ENCODE measurements around the gene TTC39B. TPM values are rescaled to one million over a fixed set of nuclear protein-coding genes. Genes with fewer than 3 reads are reported as not detected.

Gene TTC39B
- total and polyA plus RNA-seq, 4 donors, result 1.8 to 11.7 (median 2.8) TPM

DNA sequence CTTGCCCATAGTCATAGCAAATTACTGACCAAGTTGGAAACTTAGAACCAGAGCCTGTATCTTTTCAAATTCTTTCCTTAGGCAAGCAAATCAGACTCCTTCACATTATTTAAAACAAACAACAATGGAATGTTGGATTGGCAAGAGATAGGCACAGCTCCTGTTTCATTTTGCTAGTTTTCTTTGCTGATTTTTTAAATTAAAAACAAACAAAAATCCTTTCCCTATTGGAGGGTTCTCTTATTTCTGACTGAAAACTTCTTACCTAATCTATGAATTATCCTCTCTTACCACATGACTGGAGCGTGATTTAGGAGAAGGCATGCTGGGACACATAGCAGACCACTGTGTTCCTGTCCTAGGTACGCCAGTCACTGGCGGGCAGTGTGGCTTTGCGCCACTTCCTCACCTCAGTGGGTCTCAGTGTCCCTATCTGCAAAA lies 63.0 kb downstream of the TTC39B start:
- H3K4me1 ChIP-seq (ENCODE audit: control insufficient read depth in 4 of 4, insufficient read depth in 4 of 4, low read length in 3 of 4), result no peaks in the 10 kb centered on the region
- no peak overlapping the region for H3K27ac ChIP-seq (ENCODE audit: low read depth in 1 of 2, low read length in 2 of 2)
- TF ChIP-seq TAF1 (conservative IDR thresholded peaks at IDR 0.05) (no peak), CTCF (IDR thresholded peaks at IDR 0.05; ENCODE audit: low read depth, low read length, missing input control) (no peak), FOXA1 (IDR thresholded peaks at IDR 0.05) (no peak), RAD21 (IDR thresholded peaks at IDR 0.05) (no peak), HNF4A (conservative IDR thresholded peaks at IDR 0.05) (no peak), JUND (IDR thresholded peaks at IDR 0.05) (no peak), SP1 (IDR thresholded peaks at IDR 0.05) (no peak), FOXA2 (IDR thresholded peaks at IDR 0.05) (no peak), NR2F2 (IDR thresholded peaks at IDR 0.05) (no peak)
- TF ChIP-seq, protein P1, sequence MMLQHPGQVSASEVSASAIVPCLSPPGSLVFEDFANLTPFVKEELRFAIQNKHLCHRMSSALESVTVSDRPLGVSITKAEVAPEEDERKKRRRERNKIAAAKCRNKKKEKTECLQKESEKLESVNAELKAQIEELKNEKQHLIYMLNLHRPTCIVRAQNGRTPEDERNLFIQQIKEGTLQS (IDR thresholded peaks at IDR 0.05), result no peak
- H3K36me3 ChIP-seq (ENCODE audit: control insufficient read depth in 4 of 4, insufficient read depth in 3 of 4, low read depth in 1 of 4, low read length in 3 of 4), result no peaks in the 10 kb centered on the region
- no peaks in the 10 kb centered on the region for H3K9me3 ChIP-seq (ENCODE audit: control insufficient read depth in 4 of 4, low read length in 3 of 4)
- H3K4me3 ChIP-seq (ENCODE audit: low read depth in 1 of 3, low read length in 3 of 3), result no peak overlapping the region
- WGBS, result 95% methylated on average over 4 of the region's 4 CpGs
- H3K9ac ChIP-seq (ENCODE audit: low read depth in 1 of 2, low read length in 2 of 2), result no peak overlapping the region
- H3K27me3 ChIP-seq (ENCODE audit: control insufficient read depth in 4 of 4, insufficient read depth in 4 of 4, low read length in 3 of 4), result no peaks in the 10 kb centered on the region
- DNase-seq (ENCODE audit: low spot score), result no peak

- Histone ChIP-seq H3K9ac (ENCODE audit: low read depth in 1 of 2, low read length in 2 of 2) (no peak overlapping the region), H3K27ac (ENCODE audit: low read depth in 1 of 2, low read length in 2 of 2) (no peak overlapping the region), H3K27me3 (ENCODE audit: control insufficient read depth in 4 of 4, insufficient read depth in 4 of 4, low read length in 3 of 4) (no peaks in the 10 kb centered on the region), H3K4me3 (ENCODE audit: low read depth in 1 of 3, low read length in 3 of 3) (no peak overlapping the region), H3K9me3 (ENCODE audit: control insufficient read depth in 4 of 4, low read length in 3 of 4) (no peaks in the 10 kb centered on the region), H3K4me1 (ENCODE audit: control insufficient read depth in 4 of 4, insufficient read depth in 4 of 4, low read length in 3 of 4) (no peaks in the 10 kb centered on the region), H3K36me3 (ENCODE audit: control insufficient read depth in 4 of 4, insufficient read depth in 3 of 4, low read depth in 1 of 4, low read length in 3 of 4) (no peaks in the 10 kb centered on the region)
- WGBS, result 96% methylated on average over 1 of the region's 1 CpG
- DNase-seq (ENCODE audit: low spot score), result no peak
- TF ChIP-seq, protein P2, sequence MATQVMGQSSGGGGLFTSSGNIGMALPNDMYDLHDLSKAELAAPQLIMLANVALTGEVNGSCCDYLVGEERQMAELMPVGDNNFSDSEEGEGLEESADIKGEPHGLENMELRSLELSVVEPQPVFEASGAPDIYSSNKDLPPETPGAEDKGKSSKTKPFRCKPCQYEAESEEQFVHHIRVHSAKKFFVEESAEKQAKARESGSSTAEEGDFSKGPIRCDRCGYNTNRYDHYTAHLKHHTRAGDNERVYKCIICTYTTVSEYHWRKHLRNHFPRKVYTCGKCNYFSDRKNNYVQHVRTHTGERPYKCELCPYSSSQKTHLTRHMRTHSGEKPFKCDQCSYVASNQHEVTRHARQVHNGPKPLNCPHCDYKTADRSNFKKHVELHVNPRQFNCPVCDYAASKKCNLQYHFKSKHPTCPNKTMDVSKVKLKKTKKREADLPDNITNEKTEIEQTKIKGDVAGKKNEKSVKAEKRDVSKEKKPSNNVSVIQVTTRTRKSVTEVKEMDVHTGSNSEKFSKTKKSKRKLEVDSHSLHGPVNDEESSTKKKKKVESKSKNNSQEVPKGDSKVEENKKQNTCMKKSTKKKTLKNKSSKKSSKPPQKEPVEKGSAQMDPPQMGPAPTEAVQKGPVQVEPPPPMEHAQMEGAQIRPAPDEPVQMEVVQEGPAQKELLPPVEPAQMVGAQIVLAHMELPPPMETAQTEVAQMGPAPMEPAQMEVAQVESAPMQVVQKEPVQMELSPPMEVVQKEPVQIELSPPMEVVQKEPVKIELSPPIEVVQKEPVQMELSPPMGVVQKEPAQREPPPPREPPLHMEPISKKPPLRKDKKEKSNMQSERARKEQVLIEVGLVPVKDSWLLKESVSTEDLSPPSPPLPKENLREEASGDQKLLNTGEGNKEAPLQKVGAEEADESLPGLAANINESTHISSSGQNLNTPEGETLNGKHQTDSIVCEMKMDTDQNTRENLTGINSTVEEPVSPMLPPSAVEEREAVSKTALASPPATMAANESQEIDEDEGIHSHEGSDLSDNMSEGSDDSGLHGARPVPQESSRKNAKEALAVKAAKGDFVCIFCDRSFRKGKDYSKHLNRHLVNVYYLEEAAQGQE (IDR thresholded peaks at IDR 0.05), result no peak
- TF ChIP-seq SP1 (IDR thresholded peaks at IDR 0.05), result no peak
Measured at GRCh38 chr9:15243081-15243480, 63.9 kb downstream of the TTC39B start.

DNA sequence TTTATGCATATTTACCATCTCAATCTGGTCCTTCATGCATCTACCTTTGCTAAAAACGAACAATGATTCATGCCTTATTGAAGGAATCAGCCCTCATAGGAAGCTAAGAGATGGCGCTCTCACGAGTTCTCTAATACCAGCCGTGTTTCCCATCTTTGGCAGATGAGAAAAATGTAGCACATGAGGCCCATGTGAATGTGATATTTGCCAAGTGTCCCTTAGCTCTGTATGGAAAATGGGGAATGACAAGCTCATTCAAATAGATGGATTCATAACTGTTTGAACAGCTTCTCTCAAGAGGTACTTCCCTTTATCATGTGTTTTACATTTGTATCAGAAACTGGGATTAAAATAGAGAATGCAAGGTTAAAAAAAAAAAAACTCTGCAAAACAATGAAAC lies 66.1 kb downstream of the TTC39B start:
- Histone ChIP-seq H3K9me3 (ENCODE audit: control insufficient read depth in 4 of 4, low read length in 3 of 4) (peaks cover 0 to 3% (median 0%) of the 10 kb centered on the region in 4 donors), H3K36me3 (ENCODE audit: control insufficient read depth in 4 of 4, insufficient read depth in 3 of 4, low read depth in 1 of 4, low read length in 3 of 4) (no peaks in the 10 kb centered on the region), H3K27ac (ENCODE audit: low read depth in 1 of 2, low read length in 2 of 2) (no peak overlapping the region), H3K27me3 (ENCODE audit: control insufficient read depth in 4 of 4, insufficient read depth in 4 of 4, low read length in 3 of 4) (no peaks in the 10 kb centered on the region), H3K4me3 (ENCODE audit: low read depth in 1 of 3, low read length in 3 of 3) (no peak overlapping the region), H3K4me1 (ENCODE audit: control insufficient read depth in 4 of 4, insufficient read depth in 4 of 4, low read length in 3 of 4) (no peaks in the 10 kb centered on the region), H3K9ac (ENCODE audit: low read depth in 1 of 2, low read length in 2 of 2) (no peak overlapping the region)
- TF ChIP-seq RXRA (IDR thresholded peaks at IDR 0.05) (no peak), GABPA (IDR thresholded peaks at IDR 0.05 in 1 of 2, conservative IDR thresholded peaks at IDR 0.05 in 1 of 2) (no peak), EGR1 (IDR thresholded peaks at IDR 0.05; ENCODE audit: low read depth in 2 of 2) (no peak), RAD21 (IDR thresholded peaks at IDR 0.05) (no peak), HNF4A (conservative IDR thresholded peaks at IDR 0.05) (no peak)
- TF ChIP-seq, protein P2 (IDR thresholded peaks at IDR 0.05), result no peak
- DNase-seq (ENCODE audit: low spot score), result no peak
- WGBS, result 95% methylated on average over 4 of the region's 4 CpGs
